Right lobe of liver (tissue), 6 donors: ENCODE results near the gene ZFAND3. TPM values are rescaled to one million over a fixed set of nuclear protein-coding genes. Genes with fewer than 3 reads are reported as not detected.

ENCODE experiments used
- ATAC-seq, 4 donors: fragments of 200-7000 bp; cut with Tn5 transposase; one replicate each; pipeline ENCODE4 v1.9.1; 2020; ENCODE audit warnings: mild to moderate bottlenecking in 4 of 4, moderate library complexity in 4 of 4
- DNase-seq, 3 donors: peaks; one replicate each; pipeline ENCODE4 v3.0.0-alpha.2; 2020
- H3K27ac ChIP-seq, 3 donors: fragments of 200-600 bp; one replicate each; pipeline ENCODE4 v1.8.0; 2022
- H3K27me3 ChIP-seq, 2 donors: fragments of 200-600 bp; one replicate each; pipeline ENCODE4 v1.8.0; 2022
- H3K36me3 ChIP-seq, 4 donors: fragments of 200-600 bp; sonication (generic) in 1 of 4; one replicate each; pipeline versions ENCODE4 v1.5.1 to v1.8.0; 2017 to 2022; ENCODE audit warnings: control low read depth in 1 of 4
- H3K4me1 ChIP-seq, 4 donors: fragments of 200-600 bp; sonication (generic) in 1 of 4; one replicate each; pipeline versions ENCODE4 v1.5.1 to v1.8.0; 2017 to 2022; ENCODE audit warnings: control low read depth in 1 of 4
- H3K4me3 ChIP-seq, 3 donors: fragments of 200-600 bp; one replicate each; pipeline ENCODE4 v1.8.0; 2022
- H3K9me3 ChIP-seq, 4 donors: fragments of 200-600 bp; sonication (generic) in 1 of 4; one replicate each; pipeline versions ENCODE4 v1.5.1 to v1.8.0; 2017 to 2022; ENCODE audit warnings: control low read depth in 1 of 4
- POLR2A ChIP-seq: fragments of 450-650 bp; IDR thresholded peaks from one replicate; pipeline ENCODE4 v1.6.1; 2017; ENCODE audit warnings: antibody characterized with exemption, mild to moderate bottlenecking
- WGBS: methylation state at CpG from one replicate; pipeline ENCODE4 v1.1.6; 2018; ENCODE audit warnings: low coverage, low lambda C conversion rate; ENCODE audit not compliant: insufficient coverage; ENCODE audit errors: missing lambda C conversion rate; 5-methylcytosine and 5-hydroxymethylcytosine counted together
- intact Hi-C, 2 donors: fragments of 100-400 bp; cut with DNase I; formaldehyde crosslinking; loops; one replicate each; pipeline versions ENCODE4 v1.11.2 to v1.14.1; 2022
- total RNA-seq, 6 experiments: library from RNA; depleted of rRNA in 2 of 6; stranded (reverse); fragments of >200 nt in 2 of 6; fragmentation: NEBNext Ultra II Directional in 3 of 6; extraction: Animal tissue kit (Norgen Biotek cat#: 25700) in 3 of 6; gene quantifications; one replicate each; pipeline versions ENCODE4 v1.1.0 to v1.2.4, GENCODE V29; 2016 to 2023
- TF ChIP-seq, protein P1 (sequence below), 4 donors: fragments of 200-600 bp in 3 of 4; fragments of 450-650 bp in 1 of 4; IDR thresholded peaks; one replicate each; pipeline versions ENCODE4 v1.5.1 to v1.8.0; 2016 to 2022; ENCODE audit warnings: antibody characterized with exemption in 4 of 4, mild to moderate bottlenecking in 2 of 4
- donor health status: DM: no; HTN: yes; CAD: no.
- donor health status: DM: no; HTN: no; CAD: no.
- donor health status: DM: no; HTN: no; CAD: no.
- donor health status: DM: no; HTN: yes; CAD: no.
- donor health status: DM: no; HTN: yes; CAD: no.

The ZFAND3 gene
- total RNA-seq, 6 experiments from 2014 or later, result 43.1 to 66.5 (median 53.2) TPM

DNA sequence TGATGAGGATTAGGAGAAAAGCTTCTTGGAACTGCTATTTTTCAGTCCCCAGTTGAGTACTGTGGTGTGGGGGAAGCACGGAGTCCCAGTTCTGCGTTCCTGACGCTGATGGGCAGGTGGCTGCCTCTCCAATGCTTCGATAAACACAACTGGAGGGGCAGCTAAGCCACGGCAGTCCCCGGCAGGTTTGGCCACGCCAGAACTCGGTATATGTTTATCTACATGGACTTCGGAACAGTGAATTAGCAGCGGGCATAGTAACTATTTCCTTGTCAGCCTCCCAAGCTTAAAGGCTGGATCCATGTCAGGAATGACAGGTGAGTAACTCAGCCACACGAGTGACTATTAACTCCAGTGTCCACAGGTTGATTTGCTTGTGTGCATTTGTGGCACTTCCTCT, 354.4 kb downstream of the ZFAND3 start:
- no peaks in the 10 kb centered on the region for H3K9me3 ChIP-seq
- TF ChIP-seq POLR2A, result no peak
- TF ChIP-seq, protein P1, sequence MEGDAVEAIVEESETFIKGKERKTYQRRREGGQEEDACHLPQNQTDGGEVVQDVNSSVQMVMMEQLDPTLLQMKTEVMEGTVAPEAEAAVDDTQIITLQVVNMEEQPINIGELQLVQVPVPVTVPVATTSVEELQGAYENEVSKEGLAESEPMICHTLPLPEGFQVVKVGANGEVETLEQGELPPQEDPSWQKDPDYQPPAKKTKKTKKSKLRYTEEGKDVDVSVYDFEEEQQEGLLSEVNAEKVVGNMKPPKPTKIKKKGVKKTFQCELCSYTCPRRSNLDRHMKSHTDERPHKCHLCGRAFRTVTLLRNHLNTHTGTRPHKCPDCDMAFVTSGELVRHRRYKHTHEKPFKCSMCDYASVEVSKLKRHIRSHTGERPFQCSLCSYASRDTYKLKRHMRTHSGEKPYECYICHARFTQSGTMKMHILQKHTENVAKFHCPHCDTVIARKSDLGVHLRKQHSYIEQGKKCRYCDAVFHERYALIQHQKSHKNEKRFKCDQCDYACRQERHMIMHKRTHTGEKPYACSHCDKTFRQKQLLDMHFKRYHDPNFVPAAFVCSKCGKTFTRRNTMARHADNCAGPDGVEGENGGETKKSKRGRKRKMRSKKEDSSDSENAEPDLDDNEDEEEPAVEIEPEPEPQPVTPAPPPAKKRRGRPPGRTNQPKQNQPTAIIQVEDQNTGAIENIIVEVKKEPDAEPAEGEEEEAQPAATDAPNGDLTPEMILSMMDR (IDR thresholded peaks at IDR 0.05), result no peak
- ATAC-seq (no peak), DNase-seq (no peak)
- H3K4me3 ChIP-seq, result no peak overlapping the region
- no peak overlapping the region for H3K27ac ChIP-seq
- peaks cover 0 to 38% (median 13%) of the 10 kb centered on the region in 4 donors for H3K4me1 ChIP-seq
- 89% methylated on average over 1 of the region's 11 CpGs for WGBS
- intact Hi-C loops, result no loop called here
- no peaks in the 10 kb centered on the region for H3K36me3 ChIP-seq
- H3K27me3 ChIP-seq, result no peaks in the 10 kb centered on the region

DNA sequence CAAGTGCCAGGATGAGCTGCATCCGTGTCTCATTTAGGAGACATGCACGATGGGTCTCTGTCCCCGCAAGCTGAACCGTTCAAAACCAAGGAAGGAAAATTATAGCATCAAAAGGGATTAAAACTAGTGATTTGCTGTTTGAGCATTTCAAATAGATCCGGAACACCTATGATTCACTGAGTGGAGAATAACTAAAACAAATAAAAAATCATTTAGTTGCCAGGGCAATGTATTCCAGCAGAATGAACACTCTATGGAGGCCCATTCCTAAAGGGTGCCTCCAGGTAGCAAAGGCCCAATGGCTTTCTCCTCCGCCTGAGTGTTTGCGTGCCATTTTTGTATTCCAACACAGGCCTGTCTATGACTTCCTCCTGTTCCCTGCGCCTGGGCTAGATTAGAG, 354.8 kb downstream of the ZFAND3 start:
- TF ChIP-seq POLR2A, result no peak
- TF ChIP-seq, protein P1 (IDR thresholded peaks at IDR 0.05), result no peak
- H3K27ac ChIP-seq, result no peak overlapping the region
- no peak overlapping the region for H3K4me3 ChIP-seq
- H3K27me3 ChIP-seq, result no peaks in the 10 kb centered on the region
- peaks cover 0 to 38% (median 13%) of the 10 kb centered on the region in 4 donors for H3K4me1 ChIP-seq
- H3K9me3 ChIP-seq, result no peaks in the 10 kb centered on the region
- 91% methylated on average over 8 of the region's 8 CpGs for WGBS
- DNase-seq, result no peak
- ATAC-seq, result no peak
- no peaks in the 10 kb centered on the region for H3K36me3 ChIP-seq
- intact Hi-C loops, result no loop called here

DNA sequence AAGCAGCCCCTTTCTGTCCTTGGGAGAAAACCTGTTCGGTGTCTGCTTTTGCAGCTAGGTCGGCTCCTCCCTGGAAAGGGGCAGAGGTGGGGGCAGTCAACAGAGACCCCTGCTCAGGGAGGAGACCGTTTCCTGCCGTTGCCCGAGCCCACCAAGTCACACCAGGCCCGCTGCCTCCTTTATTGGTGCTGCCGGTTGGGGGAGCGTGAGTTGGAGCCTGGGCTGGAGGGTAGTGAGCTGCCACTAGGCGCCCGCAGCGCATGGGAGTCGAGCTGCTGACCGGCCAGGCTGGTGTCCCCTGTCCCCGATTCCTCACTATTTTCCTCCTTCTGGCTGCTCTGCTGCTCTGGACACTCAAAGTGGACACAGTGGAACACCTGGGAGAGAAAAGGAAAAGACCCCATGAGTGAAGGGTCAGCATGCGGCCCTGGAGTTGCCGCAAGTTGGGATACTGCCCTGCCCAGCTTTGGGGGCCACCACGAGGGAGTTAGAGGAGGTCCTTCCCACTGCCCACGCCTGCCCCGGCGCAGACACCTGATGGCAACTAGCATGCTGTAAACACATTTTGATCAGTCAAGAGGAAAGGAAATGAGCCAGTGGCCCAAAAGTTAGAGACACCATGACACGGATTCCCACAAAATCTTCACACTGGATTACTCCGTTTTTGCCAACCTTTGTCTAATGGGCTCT, 355.4 kb downstream of the ZFAND3 start:
- no peak for DNase-seq
- Histone ChIP-seq H3K4me3 (no peak overlapping the region), H3K27me3 (no peaks in the 10 kb centered on the region), H3K36me3 (no peaks in the 10 kb centered on the region), H3K9me3 (no peaks in the 10 kb centered on the region), H3K4me1 (peaks cover 0 to 36% (median 12%) of the 10 kb centered on the region in 4 donors), H3K27ac (no peak overlapping the region)
- 95% methylated on average over 2 of the region's 22 CpGs for WGBS
- intact Hi-C loops, result no loop called here
- TF ChIP-seq, protein P1 (IDR thresholded peaks at IDR 0.05), result no peak
- no peak for TF ChIP-seq POLR2A
- no peak for ATAC-seq

DNA sequence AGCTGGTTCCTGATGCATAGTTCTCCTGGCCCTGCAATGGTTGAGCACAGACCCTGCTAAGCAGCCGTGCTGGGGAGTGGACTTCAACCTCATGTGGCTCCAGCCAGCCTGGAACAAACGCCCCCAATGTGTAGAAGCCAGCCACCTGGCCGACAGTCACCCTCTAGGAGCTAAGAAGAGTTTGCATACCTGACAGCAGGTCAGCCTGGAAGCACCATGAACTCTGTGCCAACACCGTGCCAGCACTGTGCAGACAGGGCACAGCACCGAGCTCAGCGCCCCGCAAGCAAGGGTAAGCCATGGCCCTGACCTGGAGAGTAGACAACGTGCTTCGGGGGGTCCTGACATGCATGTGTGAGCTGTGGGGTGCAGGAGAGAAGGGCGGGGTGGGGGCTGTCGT, 356.3 kb downstream of the ZFAND3 start:
- Histone ChIP-seq H3K4me1 (peaks cover 0 to 30% (median 8%) of the 10 kb centered on the region in 4 donors), H3K27ac (no peak overlapping the region), H3K27me3 (no peaks in the 10 kb centered on the region), H3K4me3 (no peak overlapping the region), H3K9me3 (no peaks in the 10 kb centered on the region), H3K36me3 (no peaks in the 10 kb centered on the region)
- intact Hi-C loops, result no loop called here
- ATAC-seq (no peak), DNase-seq (no peak)
- WGBS, result 100% methylated on average over 4 of the region's 11 CpGs
- TF ChIP-seq, protein P1 (IDR thresholded peaks at IDR 0.05), result no peak
- TF ChIP-seq POLR2A, result no peak
